HTR-8/SVneo (cell line): ENCODE measurements around the gene KIF16B.

Experiments
- DNase-seq: peaks from one replicate; pipeline ENCODE4 v3.0.0; 2011; ENCODE audit warnings: low spot score, mixed read lengths; ENCODE audit not compliant: insufficient read length
- FAIRE-seq: peaks from 2 replicates; lab custom pipeline; 2011; peaks lifted over from hg19 to GRCh38; lab: Jason Lieb, UNC

The KIF16B gene

DNA sequence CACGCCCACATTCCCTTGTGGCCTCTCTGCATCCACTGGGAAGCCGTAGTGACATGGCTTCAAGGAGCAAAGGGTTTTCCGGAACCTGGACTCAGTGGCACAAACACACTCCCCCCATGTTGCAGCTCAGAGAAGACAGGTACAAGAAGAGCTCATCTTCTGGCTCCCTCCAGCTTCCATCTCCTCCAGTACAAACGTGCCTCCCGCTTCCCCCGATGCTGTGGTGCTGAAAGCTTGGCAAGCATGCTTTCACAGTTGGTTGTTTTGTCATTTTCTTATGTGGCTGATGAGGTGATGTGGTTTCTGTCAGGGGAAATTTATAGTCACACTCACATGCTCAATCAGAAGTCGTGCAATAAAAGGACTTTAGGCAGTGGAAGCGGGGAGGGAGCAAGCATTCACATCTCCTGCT is 258.5 kb downstream of the KIF16B start:
- FAIRE-seq: no peak
- DNase-seq: no peak

DNA sequence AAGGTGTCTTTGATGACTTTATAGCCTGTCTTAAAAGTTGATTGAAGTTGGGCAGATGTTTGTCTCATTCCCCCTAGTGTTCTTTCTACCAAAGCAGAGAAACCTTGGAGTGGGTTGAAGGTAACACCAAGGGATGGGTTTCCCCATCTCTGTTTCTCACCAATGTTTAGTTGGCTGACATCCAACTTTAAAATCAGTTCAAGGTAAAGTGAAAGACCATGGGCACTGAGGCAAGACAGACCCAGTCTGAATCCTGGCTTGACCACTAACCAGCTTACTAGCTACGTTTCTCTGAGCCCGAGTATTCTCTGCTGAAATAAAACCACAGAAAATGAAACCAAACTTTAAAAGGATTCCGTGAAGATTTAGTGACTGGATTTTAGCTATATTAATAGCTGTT is 258.9 kb downstream of the KIF16B start:
- FAIRE-seq (no peak), DNase-seq (no peak)

DNA sequence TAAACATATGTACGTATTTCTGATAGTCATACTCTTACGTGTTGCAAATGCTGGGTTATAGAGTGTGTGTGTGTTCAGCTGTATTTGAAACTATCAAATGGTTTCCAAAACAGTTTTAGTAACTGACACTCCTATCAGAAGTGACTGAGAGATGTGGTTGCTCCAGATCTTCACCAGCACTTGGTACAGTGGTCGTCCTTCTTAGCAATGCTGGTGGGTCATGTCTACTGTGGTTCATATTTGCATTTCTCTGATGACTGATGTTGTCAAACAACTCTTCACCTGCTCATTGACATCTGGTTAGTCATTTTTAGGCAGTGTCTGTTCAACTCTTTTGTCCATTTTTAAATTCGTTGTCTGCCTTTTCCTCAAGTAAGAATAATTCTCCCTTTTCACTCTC is 259.3 kb downstream of the KIF16B start:
- no peak for FAIRE-seq
- DNase-seq: no peak

DNA sequence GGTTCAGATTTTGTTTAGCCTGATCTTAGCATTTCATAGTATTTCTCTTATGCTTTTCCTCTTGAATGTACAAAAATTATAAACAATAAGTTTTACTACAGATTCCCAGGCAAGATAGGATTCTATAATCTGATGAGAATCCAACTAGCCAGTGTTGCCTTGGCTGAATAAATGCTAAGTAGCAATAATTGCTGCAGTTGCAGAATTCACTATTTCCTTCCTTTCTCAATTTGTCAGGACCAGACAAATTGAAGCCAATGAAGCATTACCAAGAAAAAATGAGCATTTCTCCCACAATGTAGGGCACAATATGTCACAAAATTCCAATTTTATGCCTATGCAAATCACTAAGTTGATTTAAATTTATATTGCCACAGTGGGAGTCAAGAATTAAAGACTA is 260.2 kb downstream of the KIF16B start:
- DNase-seq (no peak), FAIRE-seq (no peak)

DNA sequence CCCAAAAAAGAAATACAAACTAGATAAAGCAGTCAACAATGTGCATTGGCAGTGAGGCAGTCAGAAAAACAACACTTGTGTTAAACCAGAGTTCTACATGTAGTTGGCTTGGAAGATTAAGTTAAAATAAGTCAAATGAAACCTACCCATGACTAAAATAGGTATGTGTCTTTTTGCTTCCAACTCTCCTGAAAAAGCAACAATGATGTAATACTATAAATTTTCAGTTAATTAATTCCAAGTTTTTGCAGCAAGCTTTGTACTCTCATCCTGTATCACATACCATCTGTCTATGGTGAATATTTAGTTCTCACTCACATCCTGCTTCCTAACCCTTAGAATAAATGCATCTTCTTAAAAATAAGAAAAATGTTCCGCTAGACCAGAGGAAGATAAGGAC is 261.5 kb downstream of the KIF16B start:
- FAIRE-seq: no peak

DNA sequence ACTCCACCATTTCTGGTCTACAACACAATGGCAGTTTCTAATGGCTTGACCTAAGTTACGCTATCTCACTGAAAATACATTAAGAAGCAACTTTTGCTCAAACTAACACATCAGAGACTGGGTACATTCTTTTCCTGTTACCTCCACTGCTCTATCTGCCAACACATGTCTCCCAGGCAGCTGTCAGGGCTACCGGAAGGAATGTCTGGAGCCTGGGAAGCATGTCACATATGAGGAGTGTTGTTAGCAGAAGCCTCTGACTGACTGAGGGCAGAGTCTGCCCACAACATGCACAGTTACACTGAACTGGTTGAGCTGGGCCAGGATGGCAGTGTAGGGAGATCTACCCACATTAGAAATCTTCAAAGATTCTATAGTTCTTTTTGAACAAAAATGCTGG is 264.5 kb downstream of the KIF16B start:
- DNase-seq: no peak
- peak; percentile 48 for FAIRE-seq

More for the DNA sequence above, 261.5 kb downstream of the KIF16B start:
- DNase-seq: no peak

DNA sequence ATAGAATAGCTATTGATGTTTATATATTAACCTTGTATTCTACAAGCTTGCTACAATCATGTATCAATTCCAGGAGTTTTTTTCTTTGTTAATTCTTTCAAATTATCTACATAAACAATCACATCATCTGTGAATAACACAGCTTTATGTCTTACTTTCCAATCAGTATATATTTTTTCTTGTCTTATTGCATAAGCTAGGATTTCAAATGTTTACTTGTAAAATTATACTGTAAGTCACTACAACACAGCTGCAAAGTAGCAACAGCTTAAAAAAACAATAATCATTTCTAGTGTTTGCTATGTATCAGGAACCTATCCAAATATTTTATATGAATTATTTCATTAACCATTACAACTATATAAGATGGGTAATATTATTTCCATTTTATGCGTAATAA is 270.4 kb downstream of the KIF16B start:
- no peak for FAIRE-seq
- no peak for DNase-seq

DNA sequence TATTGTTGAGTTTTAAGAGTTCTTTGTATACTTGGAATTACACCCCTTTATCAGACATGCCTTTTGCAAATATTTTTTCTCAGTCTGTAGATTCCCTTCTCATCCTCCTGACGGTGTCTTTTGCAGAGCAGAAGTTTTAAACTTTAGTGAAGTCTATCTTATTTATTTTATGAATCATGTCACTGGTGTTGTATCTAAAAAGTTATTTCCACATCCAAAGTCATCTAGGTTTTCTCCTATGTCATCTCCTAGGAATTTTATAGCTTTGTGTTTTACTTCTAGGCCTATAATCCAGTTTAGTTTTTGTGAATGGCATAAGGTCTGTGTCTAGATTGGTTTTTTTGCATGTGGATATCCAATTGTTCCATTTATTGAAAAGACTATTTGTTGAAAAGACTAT is 271.3 kb downstream of the KIF16B start:
- DNase-seq: no peak
- FAIRE-seq: no peak

DNA sequence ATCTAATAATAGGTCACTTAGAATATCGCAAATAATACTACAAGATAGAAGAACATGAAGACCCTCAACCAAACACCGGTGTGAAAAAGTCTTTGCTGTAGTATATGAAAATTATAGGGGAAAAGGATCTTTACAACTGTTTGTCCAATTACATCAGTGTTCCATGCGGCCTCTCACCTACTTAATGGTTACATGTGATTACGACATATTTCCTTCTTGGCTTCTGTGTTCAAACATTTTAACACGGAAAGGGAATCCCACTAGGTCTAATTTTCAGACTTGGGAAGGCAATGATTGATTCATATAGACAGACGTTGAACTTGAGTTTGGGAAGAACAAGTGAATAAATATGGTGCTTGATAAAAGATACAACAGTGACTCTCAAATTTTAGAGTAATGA is 273.4 kb downstream of the KIF16B start:
- no peak for FAIRE-seq
- DNase-seq: no peak

DNA sequence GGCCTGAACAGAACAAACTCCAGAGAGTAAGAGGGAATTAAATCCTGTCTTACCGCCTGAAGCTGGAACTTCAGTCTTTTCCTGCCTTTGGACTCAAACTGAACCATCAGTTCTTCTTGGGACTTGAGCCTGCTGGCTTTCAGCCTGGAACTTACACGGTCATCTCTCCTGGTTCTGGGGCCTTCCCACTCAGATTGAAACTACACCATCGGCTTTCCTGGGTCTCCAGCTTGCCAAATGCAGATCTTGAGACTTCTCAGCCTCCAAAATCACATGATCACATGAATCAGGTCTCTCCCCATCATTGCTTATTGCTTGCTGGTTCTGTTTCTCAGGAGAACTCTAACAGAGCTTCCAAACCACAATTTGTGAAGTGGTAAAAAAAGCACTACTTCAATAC is 276.3 kb downstream of the KIF16B start:
- FAIRE-seq (no peak), DNase-seq (no peak)

DNA sequence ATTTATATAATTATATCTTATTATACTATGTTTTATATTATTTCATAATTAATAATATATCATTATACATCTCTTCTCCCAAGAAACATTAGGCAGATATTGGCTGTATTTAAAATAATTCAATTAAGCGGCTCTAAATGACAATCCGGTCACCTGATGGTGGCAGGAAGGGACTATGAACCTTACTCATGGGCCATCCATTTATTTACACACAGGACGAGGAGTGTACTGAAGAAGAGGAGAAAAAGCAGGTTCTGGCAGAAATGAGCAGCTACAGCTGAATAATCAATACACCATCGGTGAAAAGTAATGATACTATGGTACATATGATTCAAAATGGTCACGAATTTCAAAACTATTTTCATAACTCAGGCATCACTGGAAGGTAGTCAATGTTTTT is 277.7 kb downstream of the KIF16B start:
- FAIRE-seq (no peak), DNase-seq (no peak)

DNA sequence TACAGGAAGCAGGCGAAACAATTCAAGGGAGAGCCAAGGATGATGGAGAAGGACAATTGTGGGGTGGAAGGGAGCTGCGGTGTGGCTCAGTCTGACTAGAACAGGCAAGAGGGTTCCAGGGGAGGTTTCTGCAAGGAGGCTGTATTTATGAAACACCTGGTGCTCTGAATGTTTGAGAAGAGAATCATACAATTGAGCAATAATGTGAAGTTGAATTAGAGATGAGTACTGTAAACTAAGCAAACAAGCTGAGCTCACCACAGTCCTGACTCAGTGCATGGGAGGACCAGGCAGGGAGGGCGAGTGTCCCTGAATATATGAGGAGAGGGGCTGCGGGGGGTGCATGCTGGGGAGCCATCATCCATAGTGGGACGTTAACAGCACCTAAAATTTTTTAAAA is 279.7 kb downstream of the KIF16B start:
- FAIRE-seq: no peak
- no peak for DNase-seq

DNA sequence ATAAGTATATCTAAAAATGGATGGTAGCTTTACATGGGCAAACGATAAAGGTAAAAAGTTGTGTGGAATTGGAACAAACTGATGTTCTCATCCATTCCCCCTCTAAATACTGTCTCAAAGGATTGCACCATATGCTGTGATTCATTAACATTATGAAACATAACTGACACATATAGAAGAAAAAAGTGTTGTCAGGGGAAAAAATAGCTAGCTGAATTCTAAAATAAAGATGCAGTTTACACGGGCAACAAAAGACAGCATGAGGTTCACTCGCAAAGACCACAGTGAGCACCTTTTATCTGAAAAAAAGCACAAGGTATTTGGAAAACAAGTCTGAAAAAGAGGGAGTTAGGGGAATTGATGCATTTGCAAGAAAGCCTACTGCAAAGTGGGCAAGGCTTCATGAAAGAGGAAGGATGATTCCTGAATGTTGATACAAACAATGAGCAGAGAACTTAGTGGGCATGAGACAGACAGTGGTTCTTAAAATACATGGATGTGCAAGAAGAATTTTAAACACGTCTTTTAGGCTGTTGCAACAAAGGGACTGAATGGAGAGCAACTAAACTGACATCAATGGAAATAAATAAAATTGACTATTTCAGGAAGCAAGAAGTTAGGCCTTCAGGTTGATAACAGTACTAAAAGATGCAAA is 280.9 kb downstream of the KIF16B start:
- no peak for FAIRE-seq
- no peak for DNase-seq

DNA sequence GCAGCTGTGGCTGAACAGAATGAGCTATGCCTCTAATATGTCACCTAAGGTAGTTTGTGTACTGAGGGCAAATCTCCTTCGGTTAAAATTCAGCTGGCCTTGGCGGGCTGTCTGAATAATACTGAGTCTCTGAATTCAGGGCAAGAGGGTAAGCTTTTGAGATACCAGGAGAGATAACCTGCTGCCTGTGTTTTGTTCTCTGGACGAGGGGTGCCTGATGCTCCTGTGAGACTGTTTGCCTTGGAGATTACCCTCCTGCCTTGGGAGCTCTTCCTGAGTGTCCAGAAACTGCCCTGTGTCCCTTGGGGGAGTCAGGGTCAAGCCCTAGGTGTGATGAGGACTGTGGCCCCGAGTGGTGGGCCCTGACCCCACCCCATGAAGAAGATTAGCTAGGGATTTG is 282.9 kb downstream of the KIF16B start:
- FAIRE-seq (no peak), DNase-seq (no peak)

DNA sequence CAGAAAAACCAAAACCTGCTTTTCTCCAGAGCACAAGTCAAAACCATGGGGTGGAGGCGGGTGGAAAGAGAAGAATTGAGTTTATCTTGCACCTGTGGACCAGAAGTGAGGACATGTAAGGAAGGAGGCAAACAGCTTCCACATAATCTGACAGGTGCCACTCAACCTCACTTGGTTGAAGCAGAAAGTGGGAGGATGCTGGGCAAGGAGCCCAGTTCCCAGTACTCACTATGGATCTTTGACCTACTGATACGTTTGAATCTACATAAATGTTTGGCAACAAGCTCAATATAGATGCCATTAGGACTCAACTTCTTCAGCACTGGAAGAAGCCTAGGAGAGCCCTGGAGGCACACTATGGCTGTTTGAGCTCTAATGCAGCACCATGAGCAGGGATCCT is 285.5 kb downstream of the KIF16B start:
- DNase-seq (no peak), FAIRE-seq (no peak)

DNA sequence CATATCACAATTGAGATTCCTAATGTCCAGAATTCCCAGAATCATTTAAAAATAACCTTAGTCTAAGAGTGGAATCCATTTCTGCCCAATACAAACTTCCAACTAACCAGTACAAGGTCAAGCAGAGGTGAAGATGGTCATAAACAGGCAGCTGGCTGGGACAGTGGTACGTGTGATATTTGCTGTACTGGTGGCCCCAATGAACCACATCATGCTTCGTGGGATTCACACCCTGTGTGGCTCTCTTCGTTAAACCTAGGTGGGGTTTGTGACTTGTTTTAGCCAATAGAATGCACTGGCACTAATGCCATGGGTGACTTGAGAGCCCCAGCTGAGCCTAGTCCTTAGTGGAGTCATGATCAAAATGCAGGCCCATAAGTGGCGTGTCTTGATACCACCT is 286.6 kb downstream of the KIF16B start:
- no peak for DNase-seq
- no peak for FAIRE-seq

DNA sequence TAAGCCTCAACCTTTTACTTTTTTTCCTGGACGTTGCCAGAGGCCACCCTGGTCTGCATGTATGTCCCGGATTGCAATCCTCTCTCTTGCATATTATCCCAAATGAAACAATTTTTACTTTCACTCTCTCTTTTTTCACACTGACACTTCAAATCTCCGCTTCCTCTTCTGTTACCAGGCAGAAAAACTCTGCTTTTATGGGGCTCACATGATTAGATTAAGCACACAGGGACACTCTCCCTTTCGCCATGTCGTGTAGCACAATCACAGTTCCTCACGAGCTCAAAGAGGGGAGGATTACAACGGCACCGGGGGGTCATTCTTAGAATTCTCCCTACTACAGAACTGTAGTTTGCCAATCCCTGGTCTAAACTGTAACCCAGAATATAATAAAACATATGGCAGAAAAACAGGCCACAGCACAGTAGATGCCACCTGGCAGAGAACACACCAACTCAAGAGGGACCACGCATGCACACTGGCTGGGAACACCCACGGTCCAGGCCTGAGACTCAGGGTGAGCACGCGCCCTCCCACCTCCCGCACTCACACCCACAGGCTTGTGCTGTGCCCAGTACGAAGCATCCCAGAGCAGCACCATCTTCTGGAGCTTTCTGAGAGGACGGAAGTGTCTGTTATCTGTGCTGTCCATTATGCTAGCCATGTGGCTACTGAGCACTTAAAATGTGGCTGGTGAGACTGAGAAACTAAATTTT is 288.7 kb downstream of the KIF16B start:
- FAIRE-seq (no peak), DNase-seq (no peak)

DNA sequence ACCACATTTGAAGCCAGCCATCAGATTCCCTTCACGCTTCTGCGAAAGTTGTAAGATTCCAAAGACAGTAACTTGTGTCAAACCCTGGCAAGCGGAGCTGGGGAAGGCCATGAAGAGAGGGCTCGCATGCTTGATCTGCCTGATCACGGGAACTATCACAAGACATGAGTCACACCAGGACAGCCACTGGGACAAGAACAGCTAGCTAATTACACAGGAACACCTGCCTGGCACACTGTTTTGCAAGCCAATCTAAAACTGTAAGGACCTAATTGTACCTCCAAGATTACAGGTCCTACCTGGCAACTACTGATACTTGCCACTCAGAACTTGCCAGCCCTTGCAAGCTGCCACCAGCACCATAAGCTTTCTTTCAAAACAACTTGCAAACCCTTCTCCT is 289.3 kb downstream of the KIF16B start:
- FAIRE-seq (no peak), DNase-seq (no peak)

DNA sequence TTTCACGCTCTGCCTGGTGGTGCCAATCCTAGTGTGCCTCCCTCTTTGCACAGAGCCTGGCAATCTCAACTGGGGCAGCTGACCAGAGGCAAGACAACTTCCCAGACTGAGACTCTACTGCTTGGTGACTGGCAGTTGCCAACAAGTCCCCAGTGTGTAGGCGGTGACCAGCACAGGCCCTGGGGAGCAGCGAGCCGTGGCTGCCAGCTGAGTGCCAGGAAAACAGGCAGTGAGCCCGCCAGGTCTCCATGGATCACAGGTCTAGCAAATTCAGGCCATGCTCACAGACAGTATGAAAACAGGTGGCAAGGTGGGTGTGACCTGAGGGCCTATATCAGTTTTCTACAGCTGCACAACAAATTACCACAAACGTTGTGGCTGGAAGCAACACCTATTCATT is 289.9 kb downstream of the KIF16B start:
- no peak for FAIRE-seq

DNA sequence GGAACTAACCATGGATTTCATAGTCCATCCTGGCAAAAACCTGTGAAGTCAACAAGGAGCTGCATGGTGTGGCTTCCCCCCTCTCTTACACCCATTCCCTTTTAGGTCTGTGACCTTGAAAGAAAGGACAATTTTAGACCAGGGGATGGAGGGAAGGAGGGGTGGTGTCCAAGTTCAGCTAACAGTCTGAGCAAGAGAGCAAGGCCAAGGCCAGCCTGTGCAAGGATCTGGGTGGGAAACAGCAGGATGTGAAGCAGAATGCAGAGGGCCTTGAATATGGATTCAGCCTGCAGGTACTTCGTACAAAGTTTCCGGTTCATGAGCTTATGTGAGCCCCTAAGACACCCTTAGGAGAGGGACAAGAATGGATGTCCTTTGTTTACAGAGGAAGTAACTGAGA is 293.0 kb downstream of the KIF16B start:
- FAIRE-seq (no peak), DNase-seq (no peak)

More for the DNA sequence above, 289.9 kb downstream of the KIF16B start:
- DNase-seq: no peak

DNA sequence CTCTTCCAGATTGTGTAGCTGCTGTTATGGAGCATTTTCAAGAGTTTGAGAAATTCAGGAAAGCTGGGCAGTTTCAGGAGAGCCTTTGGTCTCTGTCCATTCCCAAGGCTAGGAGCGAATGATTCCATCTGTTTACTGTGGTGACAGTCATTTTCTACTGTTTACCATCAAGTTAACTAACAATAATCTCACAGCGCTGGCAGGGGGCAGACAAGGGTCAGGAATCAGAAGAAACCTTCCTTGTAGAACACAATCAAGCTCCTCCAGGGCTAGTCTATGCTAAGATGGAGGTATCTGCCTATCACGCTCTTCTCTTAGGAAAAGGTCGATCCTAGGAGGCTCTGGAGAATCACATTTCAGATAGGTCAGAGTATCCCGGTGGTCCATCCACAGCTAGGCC is 293.9 kb downstream of the KIF16B start:
- FAIRE-seq: no peak
- DNase-seq: no peak
